Stomach (tissue), 4 donors: ENCODE results near the gene KIAA1217.

ENCODE experiments used
- POLR2A ChIP-seq, 4 donors: fragments of 450-650 bp; IDR thresholded peaks; one replicate each; pipeline ENCODE4 v1.6.1; 2016; ENCODE audit warnings: antibody characterized with exemption in 4 of 4, control low read depth in 2 of 4, mild to moderate bottlenecking in 1 of 4, moderate library complexity in 1 of 4
- TF ChIP-seq, protein P1 (sequence below), 7 experiments: fragments of 450-650 bp in 4 of 7; fragments of 200-600 bp in 3 of 7; sonication (generic) in 3 of 7; IDR thresholded peaks; one replicate each; pipeline ENCODE4 v1.5.1; 2016 to 2019; ENCODE audit warnings: antibody characterized with exemption in 7 of 7, control low read depth in 2 of 7, mild to moderate bottlenecking in 1 of 7

DNA sequence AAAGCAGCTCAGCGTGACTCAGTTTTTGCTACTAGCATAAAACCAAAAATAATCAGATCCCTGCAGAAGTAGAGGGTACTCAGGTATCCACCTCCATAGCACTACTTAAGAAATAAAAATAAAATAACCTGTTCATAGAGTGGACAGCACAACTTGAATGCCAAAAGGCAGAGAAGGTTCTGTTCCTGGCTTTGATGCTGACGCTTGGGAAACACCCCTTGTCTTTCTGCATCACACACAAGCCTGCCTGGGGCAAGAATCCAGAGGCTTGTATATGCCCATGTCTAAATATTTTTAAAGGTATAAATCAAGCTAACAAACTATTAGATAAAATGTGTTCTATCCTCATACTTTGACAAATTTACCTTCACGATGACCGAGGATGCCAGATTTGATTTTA is 207.3 kb downstream of the KIAA1217 start:
- no peak for TF ChIP-seq POLR2A (IDR thresholded peaks at IDR 0.05)
- TF ChIP-seq, protein P1, sequence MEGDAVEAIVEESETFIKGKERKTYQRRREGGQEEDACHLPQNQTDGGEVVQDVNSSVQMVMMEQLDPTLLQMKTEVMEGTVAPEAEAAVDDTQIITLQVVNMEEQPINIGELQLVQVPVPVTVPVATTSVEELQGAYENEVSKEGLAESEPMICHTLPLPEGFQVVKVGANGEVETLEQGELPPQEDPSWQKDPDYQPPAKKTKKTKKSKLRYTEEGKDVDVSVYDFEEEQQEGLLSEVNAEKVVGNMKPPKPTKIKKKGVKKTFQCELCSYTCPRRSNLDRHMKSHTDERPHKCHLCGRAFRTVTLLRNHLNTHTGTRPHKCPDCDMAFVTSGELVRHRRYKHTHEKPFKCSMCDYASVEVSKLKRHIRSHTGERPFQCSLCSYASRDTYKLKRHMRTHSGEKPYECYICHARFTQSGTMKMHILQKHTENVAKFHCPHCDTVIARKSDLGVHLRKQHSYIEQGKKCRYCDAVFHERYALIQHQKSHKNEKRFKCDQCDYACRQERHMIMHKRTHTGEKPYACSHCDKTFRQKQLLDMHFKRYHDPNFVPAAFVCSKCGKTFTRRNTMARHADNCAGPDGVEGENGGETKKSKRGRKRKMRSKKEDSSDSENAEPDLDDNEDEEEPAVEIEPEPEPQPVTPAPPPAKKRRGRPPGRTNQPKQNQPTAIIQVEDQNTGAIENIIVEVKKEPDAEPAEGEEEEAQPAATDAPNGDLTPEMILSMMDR (IDR thresholded peaks at IDR 0.05) = no peak
